K562 (cell line): Measurements from ENCODE around the gene PPT2. TPM values are rescaled to one million over a fixed set of nuclear protein-coding genes. Genes with fewer than 3 reads are reported as not detected.

Source experiments
- CREB3L1 ChIP-seq: fragments of 450-650 bp; IDR thresholded peaks from 2 replicates; pipeline ENCODE4 v1.6.1; 2014; ENCODE audit warnings: low read depth, mild to moderate bottlenecking, moderate library complexity, borderline replicate concordance
- CTCFL ChIP-seq: IDR thresholded peaks from 2 replicates; pipeline ENCODE4 v1.6.1; 2011; ENCODE audit warnings: borderline replicate concordance, low read depth, mild to moderate bottlenecking, moderate library complexity, low read length; ENCODE audit not compliant: insufficient read depth, poor library complexity, severe bottlenecking
- ELF1 ChIP-seq: fragments of 200-800 bp; sonication (Bioruptor generic); IDR thresholded peaks from 2 replicates; pipeline ENCODE4 v1.6.1; 2016; ENCODE audit warnings: missing genetic modification characterization, missing compliant biosample characterization
- NR4A1 ChIP-seq, 2 experiments: fragments of 250-450 bp in 1 of 2; fragments of 450-650 bp in 1 of 2; sonication (Bioruptor Pico) in 1 of 2; IDR thresholded peaks; 2 replicates each; pipeline versions ENCODE4 v1.4.0 to v1.6.1; 2016 to 2020; ENCODE audit warnings: mild to moderate bottlenecking in 2 of 2, missing compliant biosample characterization in 1 of 2, missing genetic modification characterization in 1 of 2, moderate library complexity in 1 of 2
- PATZ1 ChIP-seq: fragments of 250-450 bp; sonication (Bioruptor Pico); IDR thresholded peaks from 2 replicates; pipeline ENCODE4 v1.5.0; 2020; ENCODE audit warnings: mild to moderate bottlenecking, borderline replicate concordance
- STAT6 ChIP-seq: sonication (generic); formaldehyde crosslinking; IDR thresholded peaks from 2 replicates; pipeline ENCODE4 v1.8.1; 2023; ENCODE audit warnings: mild to moderate bottlenecking, missing genetic modification reagents
- ZFP91 ChIP-seq: sonication (generic); formaldehyde crosslinking; IDR thresholded peaks from 2 replicates; pipeline ENCODE4 v1.8.0; 2022; ENCODE audit warnings: mild to moderate bottlenecking, missing genetic modification reagents
- ZNF445 ChIP-seq: fragments of 250-450 bp; sonication (Bioruptor Pico); IDR thresholded peaks from 2 replicates; pipeline ENCODE4 v1.4.0; 2020; ENCODE audit warnings: low read depth, mild to moderate bottlenecking, moderate library complexity
- ZNF639 ChIP-seq, 2 experiments: fragments of 200-800 bp in 1 of 2; sonication (Bioruptor generic) in 1 of 2; sonication (generic) in 1 of 2; formaldehyde crosslinking in 1 of 2; IDR thresholded peaks in 1 of 2; conservative IDR thresholded peaks in 1 of 2; 2 replicates each; pipeline versions ENCODE4 v1.5.0 to v1.6.1; 2016 to 2020; ENCODE audit warnings: missing compliant biosample characterization in 1 of 2, missing genetic modification characterization in 1 of 2, missing genetic modification reagents in 1 of 2
- ZNF696 ChIP-seq: fragments of 250-450 bp; sonication (Bioruptor Pico); conservative IDR thresholded peaks from 2 replicates; pipeline ENCODE4 v1.4.0; 2020; ENCODE audit warnings: mild to moderate bottlenecking, moderate library complexity
- ZNF75A ChIP-seq: fragments of 450-650 bp; formaldehyde crosslinking; IDR thresholded peaks from 2 replicates; pipeline ENCODE4 v1.4.0; 2020; ENCODE audit warnings: mild to moderate bottlenecking
- ZNF785 ChIP-seq: fragments of 250-450 bp; sonication (Bioruptor Pico); IDR thresholded peaks from 2 replicates; pipeline ENCODE4 v1.4.0; 2020; ENCODE audit warnings: mild to moderate bottlenecking
- polyA plus RNA-seq, 8 experiments: library from polyadenylated mRNA; depleted of rRNA in 4 of 8; stranded (reverse) in 5 of 8; unstranded in 3 of 8; fragments of >200 nt; fragmentation: Nextera tagmentation in 2 of 8; fragmentation: Illumina TruSeq in 1 of 8; extraction: Ambion mirVana in 2 of 8; extraction: Trizol in 1 of 8; gene quantifications; 2 replicates each; pipeline versions ENCODE4 v1.2.1 to v1.2.3, GENCODE V29; 2011 to 2014; ENCODE audit warnings: inconsistent platforms in 1 of 8, missing spikeins in 1 of 8
- total RNA-seq, 7 experiments: library from RNA; depleted of rRNA in 6 of 7; stranded (reverse); fragments of >200 nt in 6 of 7; fragmentation: Illumina TruSeq in 2 of 7; extraction: Trizol in 2 of 7; gene quantifications; 2 replicates each; pipeline versions ENCODE4 v1.2.1 to v1.2.3, GENCODE V29; 2011 to 2021; ENCODE audit warnings: low replicate concordance in 1 of 7

Gene PPT2
- total and polyA plus RNA-seq, 9 of the 15 experiments (the other 6 are each of a cell fraction or from before 2014, with no cell fraction given), result 27.4 to 98.8 (median 69.9) TPM

GRCh38 chr6:32177183-32177787, 23.3 kb downstream of the PPT2 start (continued):
- TF ChIP-seq NR4A1 (CRISPR knock-in tag; IDR thresholded peaks at IDR 0.05) (no peak), NR4A1 (tag; IDR thresholded peaks at IDR 0.05) (peak; percentile 54; the same call in 1 of the 2 replicates), ZNF639 (CRISPR knock-in tag; conservative IDR thresholded peaks at IDR 0.05 in 1 of 2, IDR thresholded peaks at IDR 0.05 in 1 of 2) (peak in 1 of 2 experiments; percentile 64; a peak in 1 of 4 replicates), ZNF445 (CRISPR knock-in tag) (no peak), STAT6 (CRISPR knock-in tag) (0 out of 2 replicates have a peak, but pooled peaks have one; percentile 32), CREB3L1 (0 out of 2 replicates have a peak, but pooled peaks have one; percentile 9), PATZ1 (CRISPR knock-in tag) (0 out of 2 replicates have a peak, but pooled peaks have one; percentile 19), ZNF785 (CRISPR knock-in tag) (no peak), ELF1 (tag) (peak; percentile 40; the same call in 1 of the 2 replicates), CTCFL (no peak), ZNF75A (0 out of 2 replicates have a peak, but pooled peaks have one; percentile 67), ZFP91 (0 out of 2 replicates have a peak, but pooled peaks have one; percentile 35), ZNF696 (0 out of 2 replicates have a peak, but pooled peaks have one; percentile 47)
